H1 (cell line): Measurements from ENCODE around the gene FRMD4A. TPM values are rescaled to one million over a fixed set of nuclear protein-coding genes. Genes with fewer than 3 reads are reported as not detected.

Source experiments
- BRCA1 ChIP-seq: IDR thresholded peaks from 2 replicates; pipeline ENCODE4 v1.6.1; 2012; ENCODE audit warnings: low read depth, low read length, improper control_type of control experiment
- CHD2 ChIP-seq: IDR thresholded peaks from 2 replicates; pipeline ENCODE4 v1.6.1; 2012; ENCODE audit warnings: low read length, improper control_type of control experiment
- HDAC2 ChIP-seq, 2 experiments: fragments of 300-600 bp in 1 of 2; sonication (generic) in 1 of 2; IDR thresholded peaks; 2 replicates each; pipeline ENCODE4 v1.6.1; 2011 to 2012; ENCODE audit warnings: low read depth in 2 of 2, low read length in 2 of 2, mild to moderate bottlenecking in 2 of 2, moderate library complexity in 2 of 2, borderline replicate concordance in 1 of 2, inconsistent platforms in 1 of 2
- RFX5 ChIP-seq: IDR thresholded peaks from 2 replicates; pipeline ENCODE4 v1.6.1; 2011; ENCODE audit warnings: low read depth, low read length, improper control_type of control experiment, borderline replicate concordance
- polyA plus RNA-seq, 7 experiments: library from polyadenylated mRNA; depleted of rRNA in 3 of 7; stranded (reverse) in 5 of 7; unstranded in 2 of 7; fragments of >200 nt in 5 of 7; fragments of 200-250 nt in 2 of 7; gene quantifications; 1 replicate in 5 of 7; 2 replicates in 1 of 7; 4 replicates in 1 of 7; pipeline versions ENCODE4 v1.2.1 to v1.2.3, GENCODE V29; 2011 to 2013; ENCODE audit warnings: missing spikeins in 2 of 7, mixed read lengths in 2 of 7
- total RNA-seq: library from RNA; stranded (reverse); fragmentation: NEBNext Ultra II Directional; extraction: Animal tissue kit (Norgen Biotek cat#: 25700); gene quantifications from 2 replicates; pipeline ENCODE4 v1.2.1, GENCODE V29; 2021
- TF ChIP-seq, protein P1 (sequence below): fragments of 300-600 bp; sonication (generic); IDR thresholded peaks from 2 replicates; pipeline ENCODE4 v1.7.1; 2012; ENCODE audit warnings: low read length, moderate library complexity, mild to moderate bottlenecking, inconsistent platforms; ENCODE audit not compliant: insufficient replicate concordance
- TF ChIP-seq, protein P2 (sequence below), 3 experiments: IDR thresholded peaks; 1 replicate in 2 of 3; 2 replicates in 1 of 3; pipeline versions ENCODE4 v1.5.1 to v1.6.1; 2011; ENCODE audit warnings: low read length in 3 of 3, mild to moderate bottlenecking in 3 of 3, inconsistent platforms in 2 of 3, low read depth in 1 of 3, moderate library complexity in 1 of 3; ENCODE audit not compliant: insufficient read depth in 1 of 3; ENCODE audit errors: control extremely low read depth in 1 of 3

FRMD4A gene
- total and polyA plus RNA-seq, 2 of the 8 experiments (the other 6 are each of a cell fraction or from before 2014, with no cell fraction given), result 38.6 to 39.6 TPM

DNA sequence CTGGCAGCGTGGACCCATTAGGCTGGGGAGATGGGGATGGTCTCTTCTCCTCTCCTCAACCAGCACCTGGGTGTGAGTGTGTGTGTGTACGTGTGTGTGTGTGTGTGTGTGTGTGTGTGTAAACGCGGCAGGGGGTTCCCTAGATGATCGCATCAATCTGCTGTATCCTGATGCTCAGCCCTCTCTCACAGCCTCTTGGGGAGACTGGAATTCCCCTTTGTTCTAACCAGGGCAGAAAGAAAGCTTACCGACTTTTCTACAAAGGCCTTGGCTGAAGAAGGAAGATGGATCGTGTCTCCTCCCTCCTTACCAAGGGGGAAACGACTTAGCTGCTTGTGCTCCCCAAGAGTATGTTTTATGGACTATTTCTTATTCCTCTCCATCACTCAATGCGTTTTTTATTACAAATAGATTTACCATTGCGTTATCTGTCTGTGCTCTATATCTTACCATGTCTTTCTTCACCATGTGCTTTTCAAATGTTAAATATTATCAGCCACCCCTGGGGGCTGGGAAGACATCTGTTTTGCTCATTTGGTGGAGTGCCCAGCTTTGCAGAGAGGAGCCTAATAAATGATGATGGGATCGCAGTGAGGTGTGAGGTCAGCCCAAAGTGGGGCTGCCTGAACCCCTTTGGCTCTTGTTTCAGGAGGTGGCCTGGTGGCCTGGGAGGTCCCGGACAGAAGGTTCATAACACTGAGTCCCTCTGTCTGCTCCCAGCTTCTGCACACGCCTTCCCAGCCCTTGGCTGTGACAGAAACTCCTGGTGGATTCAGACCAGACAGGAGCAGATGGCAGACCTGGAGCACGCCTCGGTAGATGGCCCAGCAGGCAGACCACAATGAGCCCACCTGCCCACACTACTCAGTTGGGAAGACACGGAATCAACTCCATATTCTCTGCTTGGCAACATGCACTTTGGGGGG lies 481.9 kb downstream of the FRMD4A start (continued):
- TF ChIP-seq, protein P1, sequence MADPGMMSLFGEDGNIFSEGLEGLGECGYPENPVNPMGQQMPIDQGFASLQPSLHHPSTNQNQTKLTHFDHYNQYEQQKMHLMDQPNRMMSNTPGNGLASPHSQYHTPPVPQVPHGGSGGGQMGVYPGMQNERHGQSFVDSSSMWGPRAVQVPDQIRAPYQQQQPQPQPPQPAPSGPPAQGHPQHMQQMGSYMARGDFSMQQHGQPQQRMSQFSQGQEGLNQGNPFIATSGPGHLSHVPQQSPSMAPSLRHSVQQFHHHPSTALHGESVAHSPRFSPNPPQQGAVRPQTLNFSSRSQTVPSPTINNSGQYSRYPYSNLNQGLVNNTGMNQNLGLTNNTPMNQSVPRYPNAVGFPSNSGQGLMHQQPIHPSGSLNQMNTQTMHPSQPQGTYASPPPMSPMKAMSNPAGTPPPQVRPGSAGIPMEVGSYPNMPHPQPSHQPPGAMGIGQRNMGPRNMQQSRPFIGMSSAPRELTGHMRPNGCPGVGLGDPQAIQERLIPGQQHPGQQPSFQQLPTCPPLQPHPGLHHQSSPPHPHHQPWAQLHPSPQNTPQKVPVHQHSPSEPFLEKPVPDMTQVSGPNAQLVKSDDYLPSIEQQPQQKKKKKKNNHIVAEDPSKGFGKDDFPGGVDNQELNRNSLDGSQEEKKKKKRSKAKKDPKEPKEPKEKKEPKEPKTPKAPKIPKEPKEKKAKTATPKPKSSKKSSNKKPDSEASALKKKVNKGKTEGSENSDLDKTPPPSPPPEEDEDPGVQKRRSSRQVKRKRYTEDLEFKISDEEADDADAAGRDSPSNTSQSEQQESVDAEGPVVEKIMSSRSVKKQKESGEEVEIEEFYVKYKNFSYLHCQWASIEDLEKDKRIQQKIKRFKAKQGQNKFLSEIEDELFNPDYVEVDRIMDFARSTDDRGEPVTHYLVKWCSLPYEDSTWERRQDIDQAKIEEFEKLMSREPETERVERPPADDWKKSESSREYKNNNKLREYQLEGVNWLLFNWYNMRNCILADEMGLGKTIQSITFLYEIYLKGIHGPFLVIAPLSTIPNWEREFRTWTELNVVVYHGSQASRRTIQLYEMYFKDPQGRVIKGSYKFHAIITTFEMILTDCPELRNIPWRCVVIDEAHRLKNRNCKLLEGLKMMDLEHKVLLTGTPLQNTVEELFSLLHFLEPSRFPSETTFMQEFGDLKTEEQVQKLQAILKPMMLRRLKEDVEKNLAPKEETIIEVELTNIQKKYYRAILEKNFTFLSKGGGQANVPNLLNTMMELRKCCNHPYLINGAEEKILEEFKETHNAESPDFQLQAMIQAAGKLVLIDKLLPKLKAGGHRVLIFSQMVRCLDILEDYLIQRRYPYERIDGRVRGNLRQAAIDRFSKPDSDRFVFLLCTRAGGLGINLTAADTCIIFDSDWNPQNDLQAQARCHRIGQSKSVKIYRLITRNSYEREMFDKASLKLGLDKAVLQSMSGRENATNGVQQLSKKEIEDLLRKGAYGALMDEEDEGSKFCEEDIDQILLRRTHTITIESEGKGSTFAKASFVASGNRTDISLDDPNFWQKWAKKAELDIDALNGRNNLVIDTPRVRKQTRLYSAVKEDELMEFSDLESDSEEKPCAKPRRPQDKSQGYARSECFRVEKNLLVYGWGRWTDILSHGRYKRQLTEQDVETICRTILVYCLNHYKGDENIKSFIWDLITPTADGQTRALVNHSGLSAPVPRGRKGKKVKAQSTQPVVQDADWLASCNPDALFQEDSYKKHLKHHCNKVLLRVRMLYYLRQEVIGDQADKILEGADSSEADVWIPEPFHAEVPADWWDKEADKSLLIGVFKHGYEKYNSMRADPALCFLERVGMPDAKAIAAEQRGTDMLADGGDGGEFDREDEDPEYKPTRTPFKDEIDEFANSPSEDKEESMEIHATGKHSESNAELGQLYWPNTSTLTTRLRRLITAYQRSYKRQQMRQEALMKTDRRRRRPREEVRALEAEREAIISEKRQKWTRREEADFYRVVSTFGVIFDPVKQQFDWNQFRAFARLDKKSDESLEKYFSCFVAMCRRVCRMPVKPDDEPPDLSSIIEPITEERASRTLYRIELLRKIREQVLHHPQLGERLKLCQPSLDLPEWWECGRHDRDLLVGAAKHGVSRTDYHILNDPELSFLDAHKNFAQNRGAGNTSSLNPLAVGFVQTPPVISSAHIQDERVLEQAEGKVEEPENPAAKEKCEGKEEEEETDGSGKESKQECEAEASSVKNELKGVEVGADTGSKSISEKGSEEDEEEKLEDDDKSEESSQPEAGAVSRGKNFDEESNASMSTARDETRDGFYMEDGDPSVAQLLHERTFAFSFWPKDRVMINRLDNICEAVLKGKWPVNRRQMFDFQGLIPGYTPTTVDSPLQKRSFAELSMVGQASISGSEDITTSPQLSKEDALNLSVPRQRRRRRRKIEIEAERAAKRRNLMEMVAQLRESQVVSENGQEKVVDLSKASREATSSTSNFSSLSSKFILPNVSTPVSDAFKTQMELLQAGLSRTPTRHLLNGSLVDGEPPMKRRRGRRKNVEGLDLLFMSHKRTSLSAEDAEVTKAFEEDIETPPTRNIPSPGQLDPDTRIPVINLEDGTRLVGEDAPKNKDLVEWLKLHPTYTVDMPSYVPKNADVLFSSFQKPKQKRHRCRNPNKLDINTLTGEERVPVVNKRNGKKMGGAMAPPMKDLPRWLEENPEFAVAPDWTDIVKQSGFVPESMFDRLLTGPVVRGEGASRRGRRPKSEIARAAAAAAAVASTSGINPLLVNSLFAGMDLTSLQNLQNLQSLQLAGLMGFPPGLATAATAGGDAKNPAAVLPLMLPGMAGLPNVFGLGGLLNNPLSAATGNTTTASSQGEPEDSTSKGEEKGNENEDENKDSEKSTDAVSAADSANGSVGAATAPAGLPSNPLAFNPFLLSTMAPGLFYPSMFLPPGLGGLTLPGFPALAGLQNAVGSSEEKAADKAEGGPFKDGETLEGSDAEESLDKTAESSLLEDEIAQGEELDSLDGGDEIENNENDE, result no peak
- TF ChIP-seq, protein P2, sequence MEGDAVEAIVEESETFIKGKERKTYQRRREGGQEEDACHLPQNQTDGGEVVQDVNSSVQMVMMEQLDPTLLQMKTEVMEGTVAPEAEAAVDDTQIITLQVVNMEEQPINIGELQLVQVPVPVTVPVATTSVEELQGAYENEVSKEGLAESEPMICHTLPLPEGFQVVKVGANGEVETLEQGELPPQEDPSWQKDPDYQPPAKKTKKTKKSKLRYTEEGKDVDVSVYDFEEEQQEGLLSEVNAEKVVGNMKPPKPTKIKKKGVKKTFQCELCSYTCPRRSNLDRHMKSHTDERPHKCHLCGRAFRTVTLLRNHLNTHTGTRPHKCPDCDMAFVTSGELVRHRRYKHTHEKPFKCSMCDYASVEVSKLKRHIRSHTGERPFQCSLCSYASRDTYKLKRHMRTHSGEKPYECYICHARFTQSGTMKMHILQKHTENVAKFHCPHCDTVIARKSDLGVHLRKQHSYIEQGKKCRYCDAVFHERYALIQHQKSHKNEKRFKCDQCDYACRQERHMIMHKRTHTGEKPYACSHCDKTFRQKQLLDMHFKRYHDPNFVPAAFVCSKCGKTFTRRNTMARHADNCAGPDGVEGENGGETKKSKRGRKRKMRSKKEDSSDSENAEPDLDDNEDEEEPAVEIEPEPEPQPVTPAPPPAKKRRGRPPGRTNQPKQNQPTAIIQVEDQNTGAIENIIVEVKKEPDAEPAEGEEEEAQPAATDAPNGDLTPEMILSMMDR (IDR thresholded peaks at IDR 0.05; ENCODE audit: control extremely low read depth in 1 of 3, insufficient read depth in 1 of 3, low read depth in 1 of 3, low read length in 3 of 3), result no peak
- no peak for TF ChIP-seq HDAC2 (IDR thresholded peaks at IDR 0.05; ENCODE audit: borderline replicate concordance in 1 of 2, low read depth in 2 of 2, low read length in 2 of 2)
- no peak for TF ChIP-seq BRCA1
- TF ChIP-seq CHD2, result no peak
- no peak for TF ChIP-seq RFX5
